GM18861 (cell line): Measurements from ENCODE around the gene ADAM15.

Source experiments
- ATAC-seq: cut with Tn5 transposase; IDR thresholded peaks from one replicate; pipeline ENCODE4 v1.9.1; 2021; ENCODE audit not compliant: unreplicated experiment

The ADAM15 gene

GRCh38 chr1:155070158-155070621, 19.1 kb downstream of the ADAM15 start:
- no peak for ATAC-seq

DNA sequence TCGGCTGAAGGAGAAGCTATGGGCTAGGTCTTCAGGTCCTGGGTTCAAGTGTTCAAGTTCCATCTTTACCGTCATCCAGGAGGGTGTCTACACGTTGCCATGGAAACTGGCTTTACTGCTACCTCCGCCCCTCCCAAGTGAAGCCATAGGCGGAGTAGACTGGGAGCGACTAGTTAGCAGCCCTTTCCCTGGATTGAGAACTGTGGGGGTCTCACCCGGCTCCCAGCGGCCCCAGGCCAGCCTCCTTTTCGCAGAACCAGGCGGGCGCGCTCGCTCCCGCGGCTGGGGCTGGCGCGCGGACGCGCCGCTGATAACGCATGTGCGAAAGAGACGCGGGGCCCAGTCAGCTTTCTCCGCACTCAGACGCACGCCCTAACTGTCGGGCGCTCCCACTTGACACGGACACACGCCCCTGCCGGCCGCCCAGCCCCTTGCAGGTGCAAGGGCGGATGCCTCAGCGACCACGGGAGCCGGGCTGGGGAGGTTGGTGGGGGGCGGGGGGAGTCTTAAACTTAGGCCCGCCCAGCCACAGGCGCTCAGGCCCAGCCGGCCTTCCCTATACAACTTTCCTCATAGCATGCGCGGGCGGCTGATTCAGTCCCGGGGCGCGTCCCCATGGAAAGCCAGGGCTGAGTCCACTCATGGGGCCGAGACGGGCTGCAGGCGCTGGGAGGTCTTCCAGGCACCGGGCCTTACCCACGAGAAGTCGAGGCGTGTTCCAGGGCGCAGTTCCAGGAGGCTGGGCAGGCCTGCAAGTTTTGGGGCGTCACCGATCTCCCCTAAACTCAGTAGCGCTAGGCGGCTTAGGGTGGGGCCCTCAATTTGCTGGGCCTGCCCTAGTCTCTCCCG, 19.8 kb downstream of the ADAM15 start:
- no peak for ATAC-seq

- ATAC-seq, result no peak
These were observed 20.6 kb downstream of the ADAM15 start for GRCh38 chr1:155071701-155072100.

GRCh38 chr1:155072531-155073289, 21.6 kb downstream of the ADAM15 start:
- no peak for ATAC-seq

GRCh38 chr1:155073377-155074242, 22.5 kb downstream of the ADAM15 start:
- no peak for ATAC-seq

DNA sequence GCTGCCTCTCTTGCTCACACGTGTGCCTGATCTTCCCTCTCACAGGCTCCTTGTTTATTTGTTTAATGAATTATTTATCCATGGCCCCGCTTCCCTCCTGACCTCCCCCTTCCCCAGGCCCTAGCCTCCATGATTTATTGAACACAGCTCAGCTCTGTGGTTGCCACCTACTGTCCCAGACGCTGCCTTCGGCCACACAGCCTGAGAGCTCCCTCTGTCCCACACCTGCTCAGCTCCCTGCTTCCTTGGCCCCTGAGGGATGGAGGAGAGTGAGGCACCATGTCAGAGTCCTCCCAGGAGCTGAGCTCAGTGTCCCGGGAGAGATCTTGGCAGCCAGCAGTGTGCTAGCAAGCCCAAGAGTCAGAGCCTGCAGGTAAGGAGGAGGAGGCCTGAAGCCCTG, 24.4 kb downstream of the ADAM15 start:
- ATAC-seq, result no peak

GRCh38 chr1:155076371-155076770, 25.3 kb downstream of the ADAM15 start:
- ATAC-seq, result no peak

GRCh38 chr1:155077346-155077745, 26.2 kb downstream of the ADAM15 start:
- ATAC-seq, result no peak

- ATAC-seq, result no peak
These were observed 26.8 kb downstream of the ADAM15 start for GRCh38 chr1:155077758-155078445.

- no peak for ATAC-seq
These were observed 27.5 kb downstream of the ADAM15 start, which contains the start of gene EFNA3 for GRCh38 chr1:155078469-155079209. TSS of gene EFNA3 (plus strand) at chr1:155078837. CDS start at chr1:155078942, 105 bp downstream.

DNA sequence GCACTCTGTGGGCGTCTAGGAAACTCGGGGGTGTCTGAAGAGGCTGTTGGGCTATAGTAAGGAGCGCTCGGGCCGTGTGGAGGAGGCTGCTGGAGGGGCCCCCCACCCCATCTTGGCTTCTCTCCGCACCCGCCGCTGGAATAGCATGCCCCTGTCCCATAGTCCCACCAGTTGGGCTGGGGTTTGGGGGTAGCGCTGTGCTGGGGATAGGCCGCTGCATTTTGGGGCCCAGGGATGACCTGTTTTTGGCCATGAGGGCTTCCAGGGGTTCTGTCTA, 28.0 kb downstream of the ADAM15 start:
- no peak for ATAC-seq

- ATAC-seq, result no peak
These were observed 28.6 kb downstream of the ADAM15 start for GRCh38 chr1:155079487-155080311.

GRCh38 chr1:155080312-155081228, 29.5 kb downstream of the ADAM15 start:
- ATAC-seq, result no peak

- no peak for ATAC-seq
These were observed 30.6 kb downstream of the ADAM15 start for GRCh38 chr1:155081472-155082300.

- no peak for ATAC-seq
These were observed 31.4 kb downstream of the ADAM15 start for GRCh38 chr1:155082301-155083051.

GRCh38 chr1:155083052-155083541, 32.0 kb downstream of the ADAM15 start:
- no peak for ATAC-seq
